A549 (cell line): ENCODE measurements around the gene GALNT14.

ENCODE experiments used
- BHLHE40 ChIP-seq: IDR thresholded peaks from 2 replicates; pipeline ENCODE4 v1.6.1; 2012; ENCODE audit warnings: low read depth, low read length, inconsistent platforms
- HOXA7 ChIP-seq: fragments of 250-450 bp; sonication (Bioruptor Pico); IDR thresholded peaks from 2 replicates; pipeline ENCODE4 v1.5.0; 2020; ENCODE audit warnings: mild to moderate bottlenecking, moderate library complexity
- KDM1A ChIP-seq: fragments of 200-600 bp; sonication (generic); IDR thresholded peaks from 2 replicates; pipeline ENCODE4 v1.6.1; 2016; ENCODE audit warnings: low read depth, mild to moderate bottlenecking
- REST ChIP-seq: fragments of 200-600 bp; sonication (generic); IDR thresholded peaks from 2 replicates; pipeline ENCODE4 v1.6.1; 2016; ENCODE audit warnings: antibody characterized with exemption, mild to moderate bottlenecking, moderate library complexity
- ZC3H11A ChIP-seq: fragments of 450-650 bp; IDR thresholded peaks from 2 replicates; pipeline ENCODE4 v1.6.1; 2014; ENCODE audit warnings: antibody characterized with exemption, mild to moderate bottlenecking
- TF ChIP-seq, protein P1 (sequence below): fragments of >200 bp; sonication (Bioruptor Twin); formaldehyde crosslinking; IDR thresholded peaks from 3 replicates; pipeline ENCODE4 v1.5.1; 2016

DNA sequence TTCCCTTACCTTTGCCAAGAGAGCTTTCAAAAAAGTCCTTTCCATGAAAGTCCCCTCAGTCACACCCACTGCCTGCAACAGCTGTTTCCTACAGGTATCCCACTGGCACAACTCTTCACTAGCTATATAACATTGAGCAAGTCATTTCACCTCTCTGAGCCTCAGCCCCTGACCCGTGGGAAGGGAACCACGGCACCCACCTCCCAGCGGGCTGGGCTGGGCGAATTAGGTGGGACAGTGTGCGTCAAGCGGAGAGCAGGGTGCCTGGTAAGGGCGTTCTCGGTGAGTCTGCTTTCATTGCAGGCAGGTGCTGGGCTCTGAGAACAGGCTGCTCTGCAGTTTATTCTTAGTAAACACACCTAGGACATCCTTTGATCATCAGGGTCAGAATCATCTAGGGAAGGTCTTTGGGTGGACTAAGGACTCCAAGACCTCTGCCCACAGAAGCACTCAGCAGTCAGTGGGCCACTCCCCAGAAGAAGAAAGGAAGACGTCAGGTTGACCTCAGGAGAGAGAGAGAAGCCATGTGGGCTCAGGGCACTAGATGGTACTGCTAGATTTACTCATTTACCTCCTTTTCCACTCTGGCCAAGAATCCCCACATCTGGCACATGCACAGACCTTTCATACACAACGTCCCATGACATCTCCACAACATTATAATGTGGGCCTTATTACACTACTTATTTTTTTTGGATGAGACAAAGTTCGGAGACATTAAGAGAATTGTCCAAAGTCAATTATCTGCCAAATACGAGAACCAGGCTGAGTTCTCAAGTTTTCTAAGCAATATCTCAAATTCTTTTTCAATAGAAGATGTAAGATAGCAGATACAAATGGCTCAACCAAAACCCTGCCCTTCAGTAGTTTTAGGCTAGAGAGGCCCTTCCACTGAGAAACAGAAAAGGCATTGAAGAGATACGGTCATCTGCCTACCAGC, 79.9 kb downstream of the GALNT14 start:
- TF ChIP-seq, protein P1, sequence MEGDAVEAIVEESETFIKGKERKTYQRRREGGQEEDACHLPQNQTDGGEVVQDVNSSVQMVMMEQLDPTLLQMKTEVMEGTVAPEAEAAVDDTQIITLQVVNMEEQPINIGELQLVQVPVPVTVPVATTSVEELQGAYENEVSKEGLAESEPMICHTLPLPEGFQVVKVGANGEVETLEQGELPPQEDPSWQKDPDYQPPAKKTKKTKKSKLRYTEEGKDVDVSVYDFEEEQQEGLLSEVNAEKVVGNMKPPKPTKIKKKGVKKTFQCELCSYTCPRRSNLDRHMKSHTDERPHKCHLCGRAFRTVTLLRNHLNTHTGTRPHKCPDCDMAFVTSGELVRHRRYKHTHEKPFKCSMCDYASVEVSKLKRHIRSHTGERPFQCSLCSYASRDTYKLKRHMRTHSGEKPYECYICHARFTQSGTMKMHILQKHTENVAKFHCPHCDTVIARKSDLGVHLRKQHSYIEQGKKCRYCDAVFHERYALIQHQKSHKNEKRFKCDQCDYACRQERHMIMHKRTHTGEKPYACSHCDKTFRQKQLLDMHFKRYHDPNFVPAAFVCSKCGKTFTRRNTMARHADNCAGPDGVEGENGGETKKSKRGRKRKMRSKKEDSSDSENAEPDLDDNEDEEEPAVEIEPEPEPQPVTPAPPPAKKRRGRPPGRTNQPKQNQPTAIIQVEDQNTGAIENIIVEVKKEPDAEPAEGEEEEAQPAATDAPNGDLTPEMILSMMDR, result no peak
- TF ChIP-seq BHLHE40 (no peak), KDM1A (no peak), REST (no peak), ZC3H11A (no peak), HOXA7 (CRISPR knock-in tag) (no peak)
